Measurements from ENCODE around the gene TMEM205.

DNA sequence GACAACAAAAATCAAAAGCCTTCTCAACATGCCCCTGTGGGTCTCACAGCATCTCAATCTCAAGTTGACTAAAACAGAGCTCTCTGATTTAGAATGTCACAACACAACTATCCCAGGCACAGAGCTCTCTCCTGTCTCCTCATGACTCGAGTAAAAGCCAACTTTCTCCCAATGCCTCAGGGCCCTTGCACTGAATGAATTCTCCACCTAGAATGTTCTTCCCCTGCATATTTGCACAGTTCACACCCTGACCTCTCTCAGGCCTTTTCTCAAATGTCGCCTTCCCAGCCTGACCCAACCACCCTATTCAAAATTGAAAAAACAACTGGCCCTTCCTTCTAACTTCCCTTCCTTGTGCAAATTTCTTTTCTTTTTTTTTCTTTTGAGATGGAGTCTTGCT, 24.7 kb upstream of the TMEM205 start:
- TF ChIP-seq CTCF (conservative IDR thresholded peaks at IDR 0.05; ENCODE audit: low read length) = no peak
- no peak for TF ChIP-seq EZH2phosphoT487 (IDR thresholded peaks at IDR 0.05; ENCODE audit: borderline replicate concordance)
